NCI-H2227 (cell line): ENCODE data around the gene RNF111.

ENCODE experiments used
- DNase-seq: peaks from one replicate; lab custom pipeline; 2025; ENCODE audit not compliant: unreplicated experiment; lab: John Stamatoyannopoulos, UW

Gene RNF111

DNA sequence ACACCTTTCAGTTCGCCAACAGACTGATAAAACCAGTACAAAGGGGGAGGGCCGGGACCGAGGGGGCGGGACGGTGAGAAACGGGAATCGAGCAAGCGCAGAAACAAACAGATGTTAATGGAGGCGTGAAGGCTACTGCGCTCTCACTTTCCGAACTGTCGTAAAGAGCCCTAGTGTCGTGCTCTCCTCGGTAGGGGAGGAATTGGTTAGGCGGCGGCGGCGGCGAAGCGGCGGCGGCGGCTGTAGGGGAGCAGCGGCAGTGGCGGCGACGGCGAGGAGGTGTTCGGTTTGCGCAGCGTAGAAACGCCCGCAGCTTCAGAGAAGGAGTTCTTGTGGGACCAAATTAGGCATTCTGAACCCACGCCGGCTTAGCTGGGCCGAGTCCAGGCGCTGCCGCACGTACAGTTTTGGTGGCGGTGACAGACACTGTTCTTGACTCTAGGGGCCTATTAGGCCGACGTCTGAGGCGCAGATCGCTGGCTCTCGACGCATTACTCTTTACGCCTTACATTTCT, at the start of gene RNF111:
Gene RNF111, plus strand, starts transcription at position 173 of the 515 bp plus-strand sequence. CDS start 43,160 bp downstream, outside the sequence.
- peak; percentile 92 for DNase-seq

GRCh38 chr15:58947179-58947578, 40.3 kb upstream of the RNF111 start:
- no peak for DNase-seq

- DNase-seq = peak; percentile 31
Measured at GRCh38 chr15:58951388-58952007, 36.0 kb upstream of the RNF111 start.

- DNase-seq = peak; percentile 20
Measured at GRCh38 chr15:58952751-58953150, 34.7 kb upstream of the RNF111 start.

DNA sequence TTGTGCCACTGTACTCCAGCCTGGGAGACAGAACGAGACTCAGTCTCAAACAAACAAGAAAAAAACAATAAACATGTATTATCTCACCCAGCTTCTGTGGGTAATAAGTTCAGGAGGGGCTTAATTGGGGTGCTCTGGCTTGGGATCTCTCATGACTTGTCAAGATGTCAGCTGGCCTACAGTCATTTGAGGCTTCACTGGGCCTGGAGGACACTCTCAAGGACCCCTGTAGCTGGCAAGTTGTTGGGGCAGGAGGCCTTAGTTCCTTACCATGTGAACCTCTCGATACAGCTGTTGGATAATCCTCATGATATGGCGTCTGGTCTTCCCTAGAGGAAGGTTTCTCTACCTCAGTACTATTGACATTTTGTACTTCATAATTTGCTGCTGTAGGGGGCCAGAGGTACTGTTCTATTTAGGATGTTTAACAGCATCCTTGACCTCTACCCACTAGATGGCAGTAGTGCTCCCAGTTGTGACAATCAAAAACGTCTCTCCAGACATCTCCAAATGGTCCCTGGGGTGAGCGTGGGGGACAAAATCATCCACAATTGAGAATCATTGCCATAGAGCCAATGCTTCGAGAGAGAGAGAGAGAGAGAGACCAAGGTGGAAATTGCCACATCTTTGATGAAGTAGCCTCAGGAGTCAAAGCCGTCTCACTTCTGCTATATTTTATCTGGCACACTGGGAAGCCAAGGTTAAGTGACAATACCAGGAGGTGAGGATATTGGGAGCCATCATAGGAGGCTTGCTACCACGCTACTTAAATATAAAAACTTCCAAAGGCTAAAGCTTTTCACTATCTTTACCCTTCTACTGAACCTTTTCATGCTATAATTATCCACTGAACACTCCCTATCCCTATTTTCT, 30.1 kb upstream of the RNF111 start:
- peak; percentile 66 for DNase-seq

GRCh38 chr15:58958811-58959210, 28.7 kb upstream of the RNF111 start:
- no peak for DNase-seq

DNA sequence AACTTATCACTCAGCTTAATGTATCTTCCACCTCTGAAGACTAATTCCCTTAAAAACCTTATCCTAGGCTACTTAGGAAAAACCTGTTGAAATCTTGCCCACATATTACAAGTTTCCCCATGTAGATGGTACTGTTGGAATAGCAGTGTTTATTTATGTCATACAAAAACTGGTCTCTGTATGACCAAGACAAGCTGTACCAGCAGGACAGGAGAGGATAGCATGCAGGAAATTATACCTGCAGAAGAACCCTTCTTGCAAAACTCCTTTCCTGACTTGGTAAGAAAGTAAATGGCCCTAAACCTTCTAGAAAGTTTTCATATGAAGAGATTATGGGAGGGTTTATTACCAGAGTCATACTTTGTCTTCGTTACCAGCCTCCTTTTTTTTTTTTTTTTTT, 25.3 kb upstream of the RNF111 start:
- no peak for DNase-seq

- no peak for DNase-seq
Measured at GRCh38 chr15:58962662-58963565, 24.5 kb upstream of the RNF111 start.

DNA sequence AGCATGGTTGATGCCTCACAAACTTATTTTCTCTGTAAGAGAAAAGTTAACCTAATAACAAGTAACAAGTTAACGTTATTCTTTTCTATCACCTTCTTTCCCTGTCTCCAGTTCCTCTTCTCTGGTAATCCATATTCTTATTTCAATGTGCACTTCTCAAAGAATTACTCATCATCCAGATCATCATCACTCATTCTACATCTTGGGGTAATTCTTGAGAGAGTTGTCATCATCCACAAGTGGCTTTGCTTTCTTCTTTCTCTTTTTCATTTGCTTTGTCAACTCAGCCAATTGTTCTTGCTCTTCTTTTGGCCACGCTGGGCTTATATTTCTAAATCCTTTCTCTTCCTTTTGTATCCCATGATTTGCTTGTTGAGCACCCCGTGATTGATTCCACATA, 20.8 kb upstream of the RNF111 start:
- no peak for DNase-seq

DNA sequence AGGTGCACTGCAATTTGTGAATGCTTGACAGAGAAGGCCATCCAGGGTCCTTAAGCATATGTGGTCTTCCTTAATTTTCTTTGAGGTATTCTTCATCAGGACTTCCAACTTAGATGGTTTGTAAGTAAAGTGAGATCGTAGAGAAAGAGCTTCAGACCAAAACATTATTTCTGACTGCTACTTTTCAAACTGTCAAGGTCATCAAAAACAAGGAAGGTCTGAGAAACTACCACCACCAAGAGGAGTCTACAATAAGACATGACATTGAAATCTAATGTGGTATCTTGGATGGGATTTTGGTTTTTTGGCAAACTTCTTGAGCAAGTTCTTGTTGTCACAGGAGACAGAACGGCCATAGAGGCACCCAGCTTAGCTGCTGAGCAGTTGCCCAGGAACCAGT, 20.0 kb upstream of the RNF111 start:
- DNase-seq = no peak

GRCh38 chr15:58977887-58978286, 9.6 kb upstream of the RNF111 start:
- DNase-seq = no peak

DNA sequence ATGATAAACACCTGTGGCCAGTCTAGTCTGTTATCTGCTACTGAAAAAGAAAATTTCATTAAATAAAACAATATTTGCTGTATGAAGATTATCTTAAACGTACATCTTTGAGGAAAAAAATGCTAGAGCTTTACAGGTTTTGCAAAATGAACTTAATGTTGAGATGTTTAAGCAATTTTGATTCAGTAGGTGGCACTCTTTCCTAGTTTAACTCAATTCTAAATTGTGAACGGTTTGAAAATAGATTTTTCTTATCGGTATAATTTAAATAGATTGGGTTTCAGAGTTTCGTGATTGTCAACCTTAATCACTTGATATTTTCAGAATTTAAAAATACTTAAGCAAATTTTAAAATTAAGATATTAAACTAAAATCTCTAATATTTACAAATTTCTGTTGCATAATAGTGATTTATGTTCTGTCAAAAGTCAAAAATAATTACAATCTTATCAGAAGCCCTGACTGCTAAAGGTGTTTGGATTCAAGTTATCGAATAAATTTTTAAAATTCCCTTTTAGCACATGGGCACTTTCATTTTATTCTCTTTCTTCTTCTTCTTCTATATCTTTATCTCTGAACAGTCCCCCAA, 7.0 kb upstream of the RNF111 start:
- DNase-seq = peak; percentile 19

- DNase-seq = no peak
Measured at GRCh38 chr15:58981808-58982475, 5.5 kb upstream of the RNF111 start.

DNA sequence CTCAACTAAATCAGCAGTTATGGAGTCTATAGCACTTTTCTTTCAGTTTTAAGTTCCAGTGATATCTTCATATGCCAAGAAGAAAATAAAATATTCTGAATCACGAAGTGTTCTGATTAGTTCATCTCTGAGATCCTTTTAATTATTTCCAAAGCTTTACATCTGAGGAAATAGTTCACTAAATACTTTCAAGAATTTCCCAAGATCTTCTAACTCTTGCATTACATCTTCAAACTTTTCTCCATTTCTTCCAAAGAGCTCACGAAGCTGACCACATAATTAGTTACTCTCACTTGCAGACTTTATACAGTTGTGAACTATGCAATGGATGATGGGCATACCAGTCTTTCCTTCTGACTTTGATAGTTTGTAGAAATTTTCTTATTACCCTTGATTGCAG, 4.2 kb upstream of the RNF111 start:
- DNase-seq = no peak

GRCh38 chr15:58985443-58985842, 2.0 kb upstream of the RNF111 start:
- peak; percentile 62 for DNase-seq

GRCh38 chr15:58987036-58987435, 427 bp upstream of the RNF111 start:
- peak; percentile 46 for DNase-seq

GRCh38 chr15:58988006-58988785, 733 bp downstream of the RNF111 start:
- DNase-seq = peak; percentile 55

GRCh38 chr15:58992181-58992580, 4.7 kb downstream of the RNF111 start:
- DNase-seq = no peak

- no peak for DNase-seq
Measured at GRCh38 chr15:58994906-58995453, 7.5 kb downstream of the RNF111 start.
